ENCODE data around the gene TOR4A. TPM values are rescaled to one million over a fixed set of nuclear protein-coding genes. Genes with fewer than 3 reads are reported as not detected.

TOR4A gene
- total RNA-seq, 4 donors from 2014 or later, result 4.7 to 7.4 (median 6.9) TPM

GRCh38 chr9:137301081-137301947 lies 23.8 kb downstream of the TOR4A start:
- no peak for ATAC-seq
- H3K27ac ChIP-seq, result peak overlapping the region in 3 of 4 donors; percentile 67 to 78 (median 70)
- H3K9me3 ChIP-seq, result no peaks in the 10 kb centered on the region
- no peak for TF ChIP-seq POLR2AphosphoS5 (IDR thresholded peaks at IDR 0.05)
- no peak for TF ChIP-seq EP300 (IDR thresholded peaks at IDR 0.05)
- TF ChIP-seq, protein P1, sequence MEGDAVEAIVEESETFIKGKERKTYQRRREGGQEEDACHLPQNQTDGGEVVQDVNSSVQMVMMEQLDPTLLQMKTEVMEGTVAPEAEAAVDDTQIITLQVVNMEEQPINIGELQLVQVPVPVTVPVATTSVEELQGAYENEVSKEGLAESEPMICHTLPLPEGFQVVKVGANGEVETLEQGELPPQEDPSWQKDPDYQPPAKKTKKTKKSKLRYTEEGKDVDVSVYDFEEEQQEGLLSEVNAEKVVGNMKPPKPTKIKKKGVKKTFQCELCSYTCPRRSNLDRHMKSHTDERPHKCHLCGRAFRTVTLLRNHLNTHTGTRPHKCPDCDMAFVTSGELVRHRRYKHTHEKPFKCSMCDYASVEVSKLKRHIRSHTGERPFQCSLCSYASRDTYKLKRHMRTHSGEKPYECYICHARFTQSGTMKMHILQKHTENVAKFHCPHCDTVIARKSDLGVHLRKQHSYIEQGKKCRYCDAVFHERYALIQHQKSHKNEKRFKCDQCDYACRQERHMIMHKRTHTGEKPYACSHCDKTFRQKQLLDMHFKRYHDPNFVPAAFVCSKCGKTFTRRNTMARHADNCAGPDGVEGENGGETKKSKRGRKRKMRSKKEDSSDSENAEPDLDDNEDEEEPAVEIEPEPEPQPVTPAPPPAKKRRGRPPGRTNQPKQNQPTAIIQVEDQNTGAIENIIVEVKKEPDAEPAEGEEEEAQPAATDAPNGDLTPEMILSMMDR (IDR thresholded peaks at IDR 0.05), result peak in 1 of 4 experiments; percentile 10
- no peak for TF ChIP-seq POLR2A (IDR thresholded peaks at IDR 0.05)
- H3K27me3 ChIP-seq, result peaks cover 92% of the 10 kb centered on the region
- WGBS, 2 donors (ENCODE audit: low coverage in 1 of 2), result 0% methylated on average over 20 of the region's 115 CpGs; no CpG with 5 or more reads in 1 of the 2 donors
- H3K4me3 ChIP-seq, result peak overlapping the region; percentile 28 to 57
- H3K36me3 ChIP-seq, result no peaks in the 10 kb centered on the region
- peaks cover 0 to 81% (median 35%) of the 10 kb centered on the region in 3 donors for H3K4me1 ChIP-seq

DNA sequence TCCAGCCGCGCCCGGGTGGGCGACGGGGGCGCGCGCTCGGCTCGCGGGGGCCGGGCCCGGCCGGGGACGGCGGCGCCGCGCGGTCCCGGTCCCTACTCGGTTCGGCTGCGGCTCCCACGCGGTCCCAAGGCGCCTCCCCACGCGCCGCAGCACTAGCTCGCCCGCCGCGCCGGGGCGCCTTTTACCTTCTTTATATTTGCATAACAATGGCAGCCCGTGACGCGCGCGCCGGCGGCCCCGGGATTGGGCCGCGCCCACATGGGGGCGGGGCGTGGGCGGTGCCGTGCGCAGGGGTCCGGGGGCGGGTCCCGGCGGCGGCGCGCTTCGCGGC lies 24.6 kb downstream of the TOR4A start, which contains the start of gene NRARP:
Gene NRARP, minus strand, starts transcription at position 154 of the 331 bp plus-strand sequence. CDS start 343 bp downstream, outside the sequence.
- Histone ChIP-seq H3K9me3 (no peaks in the 10 kb centered on the region), H3K36me3 (no peaks in the 10 kb centered on the region), H3K27ac (peak within 1 kb of the TSS in 3 of 4 donors; percentile 67 to 82 (median 75)), H3K4me3 (peak within 1 kb of the TSS; percentile 28 to 57), H3K4me1 (peaks cover 0 to 81% (median 41%) of the 10 kb centered on the region in 3 donors), H3K27me3 (peaks cover 92% of the 10 kb centered on the region)
- TF ChIP-seq EP300 (IDR thresholded peaks at IDR 0.05) (no peak), POLR2AphosphoS5 (IDR thresholded peaks at IDR 0.05) (peak; percentile 15), POLR2A (IDR thresholded peaks at IDR 0.05) (peak in 1 of 2 donors; percentile 35)
- peak; percentile 82 for ATAC-seq
- no CpG with 5 or more reads among the region's 60 CpGs for WGBS, 2 donors (ENCODE audit: low coverage in 1 of 2)

- peak; percentile 54 for ATAC-seq
- TF ChIP-seq, protein P1 (IDR thresholded peaks at IDR 0.05), result peak in 3 of 4 experiments; percentile 46 to 69 (median 61)
- TF ChIP-seq EP300 (IDR thresholded peaks at IDR 0.05) (no peak), POLR2A (IDR thresholded peaks at IDR 0.05) (no peak), POLR2AphosphoS5 (IDR thresholded peaks at IDR 0.05) (no peak)
- Histone ChIP-seq H3K36me3 (no peaks in the 10 kb centered on the region), H3K9me3 (no peaks in the 10 kb centered on the region), H3K27me3 (peaks cover 92% of the 10 kb centered on the region), H3K4me3 (peak overlapping the region in 1 of 2 donors; percentile 57), H3K27ac (peak overlapping the region in 3 of 4 donors; percentile 67 to 82 (median 75)), H3K4me1 (peaks cover 0 to 81% (median 46%) of the 10 kb centered on the region in 3 donors)
- no CpG with 5 or more reads among the region's 78 CpGs for WGBS, 2 donors (ENCODE audit: low coverage in 1 of 2)
Observed at GRCh38 chr9:137302449-137303150, 25.1 kb downstream of the TOR4A start.

- peak overlapping the region in 3 of 4 donors; percentile 67 to 82 (median 75) for H3K27ac ChIP-seq
- peaks cover 92% of the 10 kb centered on the region for H3K27me3 ChIP-seq
- no CpG with 5 or more reads among the region's 23 CpGs for WGBS, 2 donors (ENCODE audit: low coverage in 1 of 2)
- ATAC-seq, result no peak
- H3K9me3 ChIP-seq, result no peaks in the 10 kb centered on the region
- TF ChIP-seq POLR2AphosphoS5 (IDR thresholded peaks at IDR 0.05) (no peak), POLR2A (IDR thresholded peaks at IDR 0.05) (no peak), EP300 (IDR thresholded peaks at IDR 0.05) (no peak)
- TF ChIP-seq, protein P1 (IDR thresholded peaks at IDR 0.05), result no peak
- H3K4me1 ChIP-seq, result peaks cover 0 to 87% (median 46%) of the 10 kb centered on the region in 3 donors
- no peaks in the 10 kb centered on the region for H3K36me3 ChIP-seq
- H3K4me3 ChIP-seq, result peak overlapping the region in 1 of 2 donors; percentile 57
Observed at GRCh38 chr9:137303151-137303892, 25.8 kb downstream of the TOR4A start.

All from gastroesophageal sphincter (tissue), 4 donors.